Measurements from ENCODE around the gene ATP9B.

Gene ATP9B

GRCh38 chr18:79421275-79421857 is 352.2 kb downstream of the ATP9B start:
- H2AFZ ChIP-seq (ENCODE audit: low read length), result no peak overlapping the region
- no peak overlapping the region for H3K4me2 ChIP-seq (ENCODE audit: low read depth, low read length)
- no peaks in the 10 kb centered on the region for H3K79me2 ChIP-seq (ENCODE audit: low read length)
- no peaks in the 10 kb centered on the region for H3F3A ChIP-seq (ENCODE audit: insufficient read depth, low read length)
- no peaks in the 10 kb centered on the region for H4K20me1 ChIP-seq (ENCODE audit: insufficient read depth, low read length)
- H3K27ac ChIP-seq (ENCODE audit: low read length), result no peak overlapping the region
- H3K27me3 ChIP-seq (replicated peaks; ENCODE audit: insufficient read depth, low read length), result no peaks in the 10 kb centered on the region
- no peaks in the 10 kb centered on the region for H3K4me1 ChIP-seq (ENCODE audit: low read length)
- H3K9ac ChIP-seq (ENCODE audit: low read length), result no peak overlapping the region
- H3K36me3 ChIP-seq (replicated peaks; ENCODE audit: insufficient read depth, low read length), result no peaks in the 10 kb centered on the region
- TF ChIP-seq CTCF (IDR thresholded peaks at IDR 0.05; ENCODE audit: low read length), result no peak
- TF ChIP-seq EZH2 (optimal IDR thresholded peaks at IDR 0.05; ENCODE audit: low read depth, low read length), result no peak
- TF ChIP-seq EZH2phosphoT487 (IDR thresholded peaks at IDR 0.05; ENCODE audit: low read length), result no peak
- DNase-seq, result no peak
- no peak overlapping the region for H3K4me3 ChIP-seq (ENCODE audit: low read length)
- H3K9me2 ChIP-seq (replicated peaks; ENCODE audit: insufficient read depth, low read length), result no peaks in the 10 kb centered on the region
- H3K9me3 ChIP-seq (replicated peaks; ENCODE audit: insufficient read depth, low read length), result no peaks in the 10 kb centered on the region

DNA sequence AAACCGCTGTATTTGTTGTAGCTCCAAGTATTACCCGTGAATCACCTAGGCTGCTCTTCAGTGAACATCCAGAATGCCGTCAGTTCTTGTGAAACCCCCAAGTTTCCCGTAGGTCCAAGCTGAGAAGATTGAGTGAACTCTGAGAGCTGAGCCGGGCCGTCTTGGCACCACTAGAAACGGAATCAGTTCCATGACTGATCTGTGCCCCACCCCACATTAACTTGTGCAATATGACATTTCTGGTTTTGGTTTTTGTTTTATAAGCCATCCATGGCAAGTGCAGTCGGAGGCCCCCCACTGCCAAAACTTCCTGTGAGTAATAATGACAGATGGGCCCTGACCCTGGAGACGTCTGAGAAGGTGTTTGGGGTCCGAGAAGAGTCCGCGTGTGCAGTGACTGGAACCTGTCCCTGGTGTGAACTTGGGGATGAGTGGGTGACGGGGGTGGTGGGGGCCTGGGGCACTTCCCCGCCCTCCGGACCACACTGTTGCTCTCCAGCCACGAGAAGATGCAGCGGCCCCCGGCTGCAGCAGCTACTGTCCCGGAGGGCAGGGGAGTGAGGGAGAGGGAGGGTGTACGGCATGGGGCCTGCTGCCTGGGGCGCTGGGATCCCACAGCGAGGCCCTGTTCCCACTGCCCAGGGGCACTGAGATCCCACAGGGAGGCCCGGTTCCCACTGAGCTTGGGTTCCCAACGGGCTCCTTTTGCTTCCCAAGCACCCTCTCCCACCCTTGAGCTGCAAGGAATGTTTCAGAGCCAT is 353.0 kb downstream of the ATP9B start:
- Histone ChIP-seq H3K9me2 (replicated peaks; ENCODE audit: insufficient read depth, low read length) (no peaks in the 10 kb centered on the region), H3K9me3 (replicated peaks; ENCODE audit: insufficient read depth, low read length) (no peaks in the 10 kb centered on the region), H3K4me1 (ENCODE audit: low read length) (no peaks in the 10 kb centered on the region), H3K79me2 (ENCODE audit: low read length) (no peaks in the 10 kb centered on the region), H3F3A (ENCODE audit: insufficient read depth, low read length) (no peaks in the 10 kb centered on the region), H3K27me3 (replicated peaks; ENCODE audit: insufficient read depth, low read length) (no peaks in the 10 kb centered on the region), H3K4me3 (ENCODE audit: low read length) (no peak overlapping the region), H4K20me1 (ENCODE audit: insufficient read depth, low read length) (no peaks in the 10 kb centered on the region), H3K27ac (ENCODE audit: low read length) (no peak overlapping the region), H2AFZ (ENCODE audit: low read length) (no peak overlapping the region), H3K4me2 (ENCODE audit: low read depth, low read length) (no peak overlapping the region), H3K9ac (ENCODE audit: low read length) (no peak overlapping the region), H3K36me3 (replicated peaks; ENCODE audit: insufficient read depth, low read length) (no peaks in the 10 kb centered on the region)
- DNase-seq, result no peak
- TF ChIP-seq CTCF (IDR thresholded peaks at IDR 0.05; ENCODE audit: low read length) (no peak), EZH2phosphoT487 (IDR thresholded peaks at IDR 0.05; ENCODE audit: low read length) (no peak), EZH2 (optimal IDR thresholded peaks at IDR 0.05; ENCODE audit: low read depth, low read length) (no peak)

DNA sequence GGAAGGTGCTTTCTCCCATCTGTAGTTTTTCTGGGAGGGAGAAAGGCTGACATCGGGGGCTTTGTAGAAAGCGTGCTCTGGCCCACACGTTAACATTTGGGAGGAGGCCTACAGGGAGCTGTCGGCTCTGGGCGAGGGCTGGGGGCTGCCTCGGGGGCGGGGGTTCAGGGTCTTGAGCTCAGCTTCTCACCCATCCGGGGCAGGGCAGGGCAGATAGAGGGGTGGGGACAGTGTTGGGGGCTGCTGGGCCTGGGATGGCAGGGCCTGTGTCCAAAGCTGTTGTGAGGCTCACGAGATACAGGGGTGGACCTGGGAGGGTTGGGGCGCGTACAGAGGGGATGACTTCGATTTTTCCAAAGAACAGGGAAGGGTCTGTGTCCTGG is 353.6 kb downstream of the ATP9B start:
- Histone ChIP-seq H3K9me2 (replicated peaks; ENCODE audit: insufficient read depth, low read length) (no peaks in the 10 kb centered on the region), H3K36me3 (replicated peaks; ENCODE audit: insufficient read depth, low read length) (no peaks in the 10 kb centered on the region), H3K4me3 (ENCODE audit: low read length) (no peak overlapping the region), H3K4me2 (ENCODE audit: low read depth, low read length) (no peak overlapping the region), H3K79me2 (ENCODE audit: low read length) (no peaks in the 10 kb centered on the region), H4K20me1 (ENCODE audit: insufficient read depth, low read length) (no peaks in the 10 kb centered on the region), H3K27me3 (replicated peaks; ENCODE audit: insufficient read depth, low read length) (no peaks in the 10 kb centered on the region), H3K9ac (ENCODE audit: low read length) (no peak overlapping the region), H3F3A (ENCODE audit: insufficient read depth, low read length) (no peaks in the 10 kb centered on the region), H3K4me1 (ENCODE audit: low read length) (no peaks in the 10 kb centered on the region), H2AFZ (ENCODE audit: low read length) (no peak overlapping the region), H3K27ac (ENCODE audit: low read length) (no peak overlapping the region), H3K9me3 (replicated peaks; ENCODE audit: insufficient read depth, low read length) (no peaks in the 10 kb centered on the region)
- no peak for DNase-seq
- TF ChIP-seq EZH2phosphoT487 (IDR thresholded peaks at IDR 0.05; ENCODE audit: low read length) (no peak), EZH2 (optimal IDR thresholded peaks at IDR 0.05; ENCODE audit: low read depth, low read length) (no peak), CTCF (IDR thresholded peaks at IDR 0.05; ENCODE audit: low read length) (no peak)

Data from MM.1S (cell line).